Measurements from ENCODE around the gene ETFB.
A peak's percentile ranks its signal among the peaks of the same experiment; 100 is the strongest.

DNA sequence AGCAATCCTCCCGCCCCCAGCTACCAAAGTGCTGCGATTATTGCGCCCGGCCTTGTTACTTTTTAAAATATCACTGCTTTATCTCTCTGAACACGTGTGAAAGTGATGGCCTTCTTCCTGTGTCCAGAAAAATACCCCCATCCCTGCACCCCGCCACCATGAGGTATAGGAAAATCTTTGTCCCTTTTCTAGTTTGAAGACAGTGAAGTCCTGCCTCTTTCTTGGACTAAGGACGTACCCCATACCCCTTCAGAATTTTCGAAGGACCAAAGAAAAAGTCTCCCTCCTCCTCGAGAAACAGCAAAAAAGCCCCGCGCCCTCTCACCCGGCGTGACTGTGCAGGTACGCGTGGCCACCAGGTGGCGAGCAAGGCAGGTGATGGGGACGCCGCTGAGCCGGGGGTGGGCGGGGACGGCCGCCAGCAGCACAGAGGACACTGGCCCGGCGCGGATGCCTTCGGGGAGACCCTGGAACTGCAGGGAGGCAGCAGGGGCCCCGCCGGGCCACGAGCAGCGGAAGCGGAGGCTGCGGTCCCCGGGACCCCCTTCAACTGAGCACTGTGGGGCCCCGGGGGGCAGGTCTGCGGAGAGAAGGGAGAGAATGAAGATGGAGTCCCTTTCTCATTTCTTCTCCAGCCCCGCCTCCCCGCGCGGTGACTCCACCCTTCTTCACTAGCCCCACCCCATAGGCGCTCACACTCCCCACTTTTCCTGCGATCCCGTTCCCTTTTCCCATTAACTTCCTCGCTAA lies 27.4 kb downstream of the ETFB start:
- TF ChIP-seq YY1 (IDR thresholded peaks at IDR 0.05; ENCODE audit: low read depth, low read length) (peak; percentile 79; the same call in 1 of the 2 replicates), BRCA1 (IDR thresholded peaks at IDR 0.05; ENCODE audit: low read depth, low read length) (no peak), CEBPB (IDR thresholded peaks at IDR 0.05; ENCODE audit: borderline replicate concordance in 1 of 2, low read depth in 2 of 2, low read length in 2 of 2) (no peak), POLR2AphosphoS5 (IDR thresholded peaks at IDR 0.05; ENCODE audit: low read length) (no peak), EZH2 (IDR thresholded peaks at IDR 0.05; ENCODE audit: borderline replicate concordance, control insufficient read depth, low read depth, low read length) (no peak), CHD4 (IDR thresholded peaks at IDR 0.05) (no peak), POLR2A (IDR thresholded peaks at IDR 0.05; ENCODE audit: low read depth, low read length) (peak; percentile 26; the same call in 1 of the 2 replicates)
- TF ChIP-seq, protein P1, sequence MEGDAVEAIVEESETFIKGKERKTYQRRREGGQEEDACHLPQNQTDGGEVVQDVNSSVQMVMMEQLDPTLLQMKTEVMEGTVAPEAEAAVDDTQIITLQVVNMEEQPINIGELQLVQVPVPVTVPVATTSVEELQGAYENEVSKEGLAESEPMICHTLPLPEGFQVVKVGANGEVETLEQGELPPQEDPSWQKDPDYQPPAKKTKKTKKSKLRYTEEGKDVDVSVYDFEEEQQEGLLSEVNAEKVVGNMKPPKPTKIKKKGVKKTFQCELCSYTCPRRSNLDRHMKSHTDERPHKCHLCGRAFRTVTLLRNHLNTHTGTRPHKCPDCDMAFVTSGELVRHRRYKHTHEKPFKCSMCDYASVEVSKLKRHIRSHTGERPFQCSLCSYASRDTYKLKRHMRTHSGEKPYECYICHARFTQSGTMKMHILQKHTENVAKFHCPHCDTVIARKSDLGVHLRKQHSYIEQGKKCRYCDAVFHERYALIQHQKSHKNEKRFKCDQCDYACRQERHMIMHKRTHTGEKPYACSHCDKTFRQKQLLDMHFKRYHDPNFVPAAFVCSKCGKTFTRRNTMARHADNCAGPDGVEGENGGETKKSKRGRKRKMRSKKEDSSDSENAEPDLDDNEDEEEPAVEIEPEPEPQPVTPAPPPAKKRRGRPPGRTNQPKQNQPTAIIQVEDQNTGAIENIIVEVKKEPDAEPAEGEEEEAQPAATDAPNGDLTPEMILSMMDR (IDR thresholded peaks at IDR 0.05 in 2 of 3, conservative IDR thresholded peaks at IDR 0.05 in 1 of 3; ENCODE audit: control insufficient read depth in 2 of 3, extremely low read depth in 1 of 3, insufficient read depth in 1 of 3, low read depth in 3 of 3, low read length in 3 of 3) = peak; percentile 83 to 93 (median 88)
- TF ChIP-seq, protein P2, sequence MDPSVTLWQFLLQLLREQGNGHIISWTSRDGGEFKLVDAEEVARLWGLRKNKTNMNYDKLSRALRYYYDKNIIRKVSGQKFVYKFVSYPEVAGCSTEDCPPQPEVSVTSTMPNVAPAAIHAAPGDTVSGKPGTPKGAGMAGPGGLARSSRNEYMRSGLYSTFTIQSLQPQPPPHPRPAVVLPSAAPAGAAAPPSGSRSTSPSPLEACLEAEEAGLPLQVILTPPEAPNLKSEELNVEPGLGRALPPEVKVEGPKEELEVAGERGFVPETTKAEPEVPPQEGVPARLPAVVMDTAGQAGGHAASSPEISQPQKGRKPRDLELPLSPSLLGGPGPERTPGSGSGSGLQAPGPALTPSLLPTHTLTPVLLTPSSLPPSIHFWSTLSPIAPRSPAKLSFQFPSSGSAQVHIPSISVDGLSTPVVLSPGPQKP (IDR thresholded peaks at IDR 0.05; ENCODE audit: low read depth, low read length) = no peak
- TF ChIP-seq, protein P3, sequence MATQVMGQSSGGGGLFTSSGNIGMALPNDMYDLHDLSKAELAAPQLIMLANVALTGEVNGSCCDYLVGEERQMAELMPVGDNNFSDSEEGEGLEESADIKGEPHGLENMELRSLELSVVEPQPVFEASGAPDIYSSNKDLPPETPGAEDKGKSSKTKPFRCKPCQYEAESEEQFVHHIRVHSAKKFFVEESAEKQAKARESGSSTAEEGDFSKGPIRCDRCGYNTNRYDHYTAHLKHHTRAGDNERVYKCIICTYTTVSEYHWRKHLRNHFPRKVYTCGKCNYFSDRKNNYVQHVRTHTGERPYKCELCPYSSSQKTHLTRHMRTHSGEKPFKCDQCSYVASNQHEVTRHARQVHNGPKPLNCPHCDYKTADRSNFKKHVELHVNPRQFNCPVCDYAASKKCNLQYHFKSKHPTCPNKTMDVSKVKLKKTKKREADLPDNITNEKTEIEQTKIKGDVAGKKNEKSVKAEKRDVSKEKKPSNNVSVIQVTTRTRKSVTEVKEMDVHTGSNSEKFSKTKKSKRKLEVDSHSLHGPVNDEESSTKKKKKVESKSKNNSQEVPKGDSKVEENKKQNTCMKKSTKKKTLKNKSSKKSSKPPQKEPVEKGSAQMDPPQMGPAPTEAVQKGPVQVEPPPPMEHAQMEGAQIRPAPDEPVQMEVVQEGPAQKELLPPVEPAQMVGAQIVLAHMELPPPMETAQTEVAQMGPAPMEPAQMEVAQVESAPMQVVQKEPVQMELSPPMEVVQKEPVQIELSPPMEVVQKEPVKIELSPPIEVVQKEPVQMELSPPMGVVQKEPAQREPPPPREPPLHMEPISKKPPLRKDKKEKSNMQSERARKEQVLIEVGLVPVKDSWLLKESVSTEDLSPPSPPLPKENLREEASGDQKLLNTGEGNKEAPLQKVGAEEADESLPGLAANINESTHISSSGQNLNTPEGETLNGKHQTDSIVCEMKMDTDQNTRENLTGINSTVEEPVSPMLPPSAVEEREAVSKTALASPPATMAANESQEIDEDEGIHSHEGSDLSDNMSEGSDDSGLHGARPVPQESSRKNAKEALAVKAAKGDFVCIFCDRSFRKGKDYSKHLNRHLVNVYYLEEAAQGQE (IDR thresholded peaks at IDR 0.05; ENCODE audit: low read depth, low read length) = no peak
- TF ChIP-seq, protein P4, sequence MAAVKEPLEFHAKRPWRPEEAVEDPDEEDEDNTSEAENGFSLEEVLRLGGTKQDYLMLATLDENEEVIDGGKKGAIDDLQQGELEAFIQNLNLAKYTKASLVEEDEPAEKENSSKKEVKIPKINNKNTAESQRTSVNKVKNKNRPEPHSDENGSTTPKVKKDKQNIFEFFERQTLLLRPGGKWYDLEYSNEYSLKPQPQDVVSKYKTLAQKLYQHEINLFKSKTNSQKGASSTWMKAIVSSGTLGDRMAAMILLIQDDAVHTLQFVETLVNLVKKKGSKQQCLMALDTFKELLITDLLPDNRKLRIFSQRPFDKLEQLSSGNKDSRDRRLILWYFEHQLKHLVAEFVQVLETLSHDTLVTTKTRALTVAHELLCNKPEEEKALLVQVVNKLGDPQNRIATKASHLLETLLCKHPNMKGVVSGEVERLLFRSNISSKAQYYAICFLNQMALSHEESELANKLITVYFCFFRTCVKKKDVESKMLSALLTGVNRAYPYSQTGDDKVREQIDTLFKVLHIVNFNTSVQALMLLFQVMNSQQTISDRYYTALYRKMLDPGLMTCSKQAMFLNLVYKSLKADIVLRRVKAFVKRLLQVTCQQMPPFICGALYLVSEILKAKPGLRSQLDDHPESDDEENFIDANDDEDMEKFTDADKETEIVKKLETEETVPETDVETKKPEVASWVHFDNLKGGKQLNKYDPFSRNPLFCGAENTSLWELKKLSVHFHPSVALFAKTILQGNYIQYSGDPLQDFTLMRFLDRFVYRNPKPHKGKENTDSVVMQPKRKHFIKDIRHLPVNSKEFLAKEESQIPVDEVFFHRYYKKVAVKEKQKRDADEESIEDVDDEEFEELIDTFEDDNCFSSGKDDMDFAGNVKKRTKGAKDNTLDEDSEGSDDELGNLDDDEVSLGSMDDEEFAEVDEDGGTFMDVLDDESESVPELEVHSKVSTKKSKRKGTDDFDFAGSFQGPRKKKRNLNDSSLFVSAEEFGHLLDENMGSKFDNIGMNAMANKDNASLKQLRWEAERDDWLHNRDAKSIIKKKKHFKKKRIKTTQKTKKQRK (IDR thresholded peaks at IDR 0.05; ENCODE audit: low read depth, low read length) = no peak
- TF ChIP-seq, protein P5, sequence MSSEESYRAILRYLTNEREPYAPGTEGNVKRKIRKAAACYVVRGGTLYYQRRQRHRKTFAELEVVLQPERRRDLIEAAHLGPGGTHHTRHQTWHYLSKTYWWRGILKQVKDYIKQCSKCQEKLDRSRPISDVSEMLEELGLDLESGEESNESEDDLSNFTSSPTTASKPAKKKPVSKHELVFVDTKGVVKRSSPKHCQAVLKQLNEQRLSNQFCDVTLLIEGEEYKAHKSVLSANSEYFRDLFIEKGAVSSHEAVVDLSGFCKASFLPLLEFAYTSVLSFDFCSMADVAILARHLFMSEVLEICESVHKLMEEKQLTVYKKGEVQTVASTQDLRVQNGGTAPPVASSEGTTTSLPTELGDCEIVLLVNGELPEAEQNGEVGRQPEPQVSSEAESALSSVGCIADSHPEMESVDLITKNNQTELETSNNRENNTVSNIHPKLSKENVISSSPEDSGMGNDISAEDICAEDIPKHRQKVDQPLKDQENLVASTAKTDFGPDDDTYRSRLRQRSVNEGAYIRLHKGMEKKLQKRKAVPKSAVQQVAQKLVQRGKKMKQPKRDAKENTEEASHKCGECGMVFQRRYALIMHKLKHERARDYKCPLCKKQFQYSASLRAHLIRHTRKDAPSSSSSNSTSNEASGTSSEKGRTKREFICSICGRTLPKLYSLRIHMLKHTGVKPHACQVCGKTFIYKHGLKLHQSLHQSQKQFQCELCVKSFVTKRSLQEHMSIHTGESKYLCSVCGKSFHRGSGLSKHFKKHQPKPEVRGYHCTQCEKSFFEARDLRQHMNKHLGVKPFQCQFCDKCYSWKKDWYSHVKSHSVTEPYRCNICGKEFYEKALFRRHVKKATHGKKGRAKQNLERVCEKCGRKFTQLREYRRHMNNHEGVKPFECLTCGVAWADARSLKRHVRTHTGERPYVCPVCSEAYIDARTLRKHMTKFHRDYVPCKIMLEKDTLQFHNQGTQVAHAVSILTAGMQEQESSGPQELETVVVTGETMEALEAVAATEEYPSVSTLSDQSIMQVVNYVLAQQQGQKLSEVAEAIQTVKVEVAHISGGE (CRISPR knock-in tag; IDR thresholded peaks at IDR 0.05) = no peak
